ENCODE results near the gene RPS21. TPM values are rescaled to one million over a fixed set of nuclear protein-coding genes. Genes with fewer than 3 reads are reported as not detected.

RPS21 gene
- 256 and 439 TPM in 2 replicates for total RNA-seq (2011; cell fraction: chromatin; rRNA removed; ENCODE audit: low replicate concordance)
- 1,390 and 1,394 TPM in 2 replicates for total RNA-seq (2011; cell fraction: nucleolus; rRNA removed)
- 1,168 and 2,200 TPM in 2 replicates for total RNA-seq (2011; cell fraction: nucleoplasm; rRNA removed)
- total RNA-seq (2014; rRNA removed) (1,801 and 2,504 TPM in 2 replicates), total RNA-seq (2014; rRNA removed; fragmentation: Illumina TruSeq; extraction: Trizol) (1,196 and 1,380 TPM in 2 replicates), total RNA-seq (2015; rRNA removed; fragmentation: Illumina TruSeq; extraction: Trizol) (1,567 and 1,716 TPM in 2 replicates), total RNA-seq (2021) (3,091 and 3,491 TPM in 2 replicates), polyA plus RNA-seq (2011; rRNA removed) (5,647 and 7,256 TPM in 2 replicates), polyA plus RNA-seq (2014; fragmentation: Illumina TruSeq; extraction: Trizol) (1,908 and 2,386 TPM in 2 replicates), polyA plus RNA-seq (2014; fragmentation: Nextera tagmentation; extraction: Ambion mirVana) (1,000 to 10,000 TPM; 3,588 to 3,968 TPM), polyA plus RNA-seq (2014; rRNA removed) (3,958 and 4,439 TPM in 2 replicates), polyA minus RNA-seq (2011; rRNA and poly(A)+ RNA removed) (1,429 and 1,744 TPM in 2 replicates), Bru-seq, nascent RNA (percentile 99 among the genes with signal in this experiment), BruChase-seq, experiment 1, labeled RNA remaining after a 2-hour chase (percentile 99 among the genes with signal in this experiment), BruChase-seq, experiment 2, labeled RNA remaining after a 6-hour chase (percentile 99 among the genes with signal in this experiment)
- 8,200 and 10,658 TPM in 2 replicates for polyA plus RNA-seq (2011; cell fraction: cytosol; rRNA removed)
- 3,206 and 5,803 TPM in 2 replicates for polyA plus RNA-seq (2011; cell fraction: nucleus; rRNA removed)
- polyA plus RNA-seq (2012) = 4,519 and 5,994 TPM in 2 replicates
- polyA minus RNA-seq (2011; cell fraction: cytosol; rRNA and poly(A)+ RNA removed) = 755 and 891 TPM in 2 replicates
- 430 and 792 TPM in 2 replicates for polyA minus RNA-seq (2011; cell fraction: nucleus; rRNA and poly(A)+ RNA removed)
- long read RNA-seq, experiment 1, transcript RPS21-205 (5 exons, 429 nt) = minor isoform, 43 of 2,065 reads
- long read RNA-seq, experiment 1, transcript RPS21-204 (4 exons, 418 nt) = minor isoform, 9 of 2,065 reads
- long read RNA-seq, experiment 1, transcript RPS21-201 (6 exons, 344 nt) = major isoform, 690 of 2,065 reads
- long read RNA-seq, experiment 1, partial matches to known transcripts = 1,208 of 2,065 reads
- long read RNA-seq, experiment 1, other reads (novel, unspliced or antisense) = 114 of 2,065 reads
- long read RNA-seq, experiment 2, transcript RPS21-201 (6 exons, 344 nt) = major isoform, 1,146 of 2,089 reads
- long read RNA-seq, experiment 2, transcript RPS21-204 (4 exons, 418 nt) = minor isoform, 28 of 2,089 reads
- long read RNA-seq, experiment 2, transcript RPS21-205 (5 exons, 429 nt) = minor isoform, 48 of 2,089 reads
- long read RNA-seq, experiment 2, partial matches to known transcripts = 788 of 2,089 reads
- long read RNA-seq, experiment 2, other reads (novel, unspliced or antisense) = 79 of 2,089 reads
- long read RNA-seq, experiment 3, transcript RPS21-201 (6 exons, 344 nt) = major isoform, 1,276 of 1,898 reads
- long read RNA-seq, experiment 3, transcript RPS21-204 (4 exons, 418 nt) = minor isoform, 19 of 1,898 reads
- long read RNA-seq, experiment 3, transcript RPS21-205 (5 exons, 429 nt) = minor isoform, 43 of 1,898 reads
- long read RNA-seq, experiment 3, partial matches to known transcripts = 482 of 1,898 reads
- long read RNA-seq, experiment 3, other reads (novel, unspliced or antisense) = 78 of 1,898 reads

- peaks cover 13 to 39% of the 10 kb centered on the region in 2 experiments; a peak in 4 of 5 replicates for H3K4me1 ChIP-seq (replicated peaks in 1 of 2; ENCODE audit: control insufficient read depth in 2 of 2, insufficient read depth in 2 of 2, low read length in 2 of 2)
- H3K9me1 ChIP-seq (ENCODE audit: control insufficient read depth, insufficient read depth, low read length) = peaks cover 7% of the 10 kb centered on the region
- peak; percentile 87 to 96 (median 92) for DNase-seq (ENCODE audit: extremely low read depth in 1 of 4, low spot score in 3 of 4)
- TSS peak; percentile 83 for BruUV-seq (replicated peaks)
- peaks cover 59% of the 10 kb centered on the region for H3K79me2 ChIP-seq (ENCODE audit: control insufficient read depth, insufficient read depth, low read length)
- intact Hi-C loops (cut with micrococcal nuclease) = loop anchor here (1.0 to 10.0 kb wide), 2 partner anchors 84 to 242 kb away; partner anchors contain the start of genes ADRM1, PSMA7 and SS18L1
- H3K27me3 ChIP-seq (ENCODE audit: control insufficient read depth in 2 of 2, insufficient read depth in 2 of 2, low read length in 2 of 2) = no peaks in the 10 kb centered on the region
- H3K27ac ChIP-seq (ENCODE audit: extremely low read depth, low read depth, low read length) = peak within 1 kb of the TSS; percentile 95
- peaks cover 2% of the 10 kb centered on the region; the same call in 1 of the 2 replicates for H3K9me3 ChIP-seq (replicated peaks; ENCODE audit: control insufficient read depth, insufficient read depth, low read depth, low read length)
- peak; percentile 95 for FAIRE-seq
- H3K9ac ChIP-seq (ENCODE audit: insufficient read depth in 1 of 2, low read depth in 2 of 2, low read length in 2 of 2) = peak within 1 kb of the TSS; percentile 99
- ChIA-PET CTCF (ENCODE audit: low intra/inter-chr PET ratio) (interaction anchor here (1.9 kb wide), 1 partner anchor 84 kb away, joined by 7 read pairs; the partner anchor contains the start of gene ADRM1), POLR2A (interaction anchor here (0.6 to 2.4 kb wide), 16 partner anchors 8 to 494 kb away, joined by 3 to 12 read pairs (median 3); partner anchors contain the start of genes ADRM1, CABLES2 and LAMA5)
- peak within 1 kb of the TSS; percentile 100 for H3K4me3 ChIP-seq
- H3K4me2 ChIP-seq (ENCODE audit: insufficient read depth, low read length) = peak within 1 kb of the TSS; percentile 100
- in situ Hi-C loops (cut with MboI) = no loop called here
- peak; percentile 92 for ATAC-seq
- WGBS (ENCODE audit: insufficient coverage, low coverage, missing lambda C conversion rate) = under 1% methylated on average over 53 of the region's 83 CpGs
- H2AFZ ChIP-seq (ENCODE audit: low read depth, low read length) = peak within 1 kb of the TSS; percentile 92
- peaks cover 12% of the 10 kb centered on the region for H4K20me1 ChIP-seq (replicated peaks; ENCODE audit: control insufficient read depth, insufficient read depth, low read length)
- H3K36me3 ChIP-seq (ENCODE audit: control insufficient read depth, insufficient read depth, low read length) = peaks cover 61% of the 10 kb centered on the region
- TF ChIP-seq ZBTB12 (CRISPR knock-in tag; IDR thresholded peaks at IDR 0.05) (peak; percentile 57; the same call in 1 of the 2 replicates), PCBP1 (IDR thresholded peaks at IDR 0.05; ENCODE audit: low read depth, low read length, poor library complexity, severe bottlenecking) (peak; percentile 61), KAT2B (IDR thresholded peaks at IDR 0.05; ENCODE audit: low read depth, low read length) (no peak), CHD1 (IDR thresholded peaks at IDR 0.05; ENCODE audit: low read length) (peak; percentile 70), PML (IDR thresholded peaks at IDR 0.05; ENCODE audit: low read length) (peak; percentile 67), ZNF263 (CRISPR knock-in tag; IDR thresholded peaks at IDR 0.05; ENCODE audit: borderline replicate concordance) (no peak), TBP (optimal IDR thresholded peaks at IDR 0.05; ENCODE audit: low read depth, low read length) (peak; percentile 96), POLR2A (conservative IDR thresholded peaks at IDR 0.05) (peak; percentile 92), ATF7 (IDR thresholded peaks at IDR 0.05) (peak; percentile 74), CBX1 (IDR thresholded peaks at IDR 0.05; ENCODE audit: low read depth) (peak; percentile 82; the same call in 1 of the 2 replicates), JUN (IDR thresholded peaks at IDR 0.05; ENCODE audit: borderline replicate concordance, low read depth, low read length) (peak; percentile 26; the same call in 1 of the 2 replicates), JUN (CRISPR knock-in tag; IDR thresholded peaks at IDR 0.05; ENCODE audit: borderline replicate concordance) (no peak; the same call in 1 of the 2 replicates), TGIF2 (CRISPR knock-in tag; IDR thresholded peaks at IDR 0.05) (peak; percentile 36; the same call in 1 of the 2 replicates), RB1 (IDR thresholded peaks at IDR 0.05; ENCODE audit: low read depth) (peak; percentile 65)
Measured at GRCh38 chr20:62386383-62387218, at the start of gene RPS21. Gene RPS21 (plus strand): TSS chr20:62387103. CDS start chr20:62387339, 236 bp downstream.
